Activated naive CD4-positive, alpha-beta T cell treated with anti-CD3 and anti-CD28 coated beads, Interleukin-2, amount 10 ng/mL, durations not matched to agents 7 days and 5 days (primary cell): Measurements from ENCODE around the gene LRSAM1.

ENCODE experiments used
- CTCF ChIA-PET: fragments of 350-600 bp; sonication (Branson Sonifier 250); formaldehyde crosslinking; loops from one replicate; lab custom pipeline; 2021; ENCODE audit warnings: antibody characterized with exemption; lab: Charles Lee
- DNase-seq: peaks from one replicate; pipeline ENCODE4 v3.0.0-alpha.2; 2020
- H3K27ac Mint-ChIP-seq: one replicate; pipeline ENCODE4 v1.8.0; 2021; ENCODE audit warnings: mild to moderate bottlenecking, moderate library complexity, mixed read lengths
- H3K27me3 Mint-ChIP-seq: one replicate; pipeline ENCODE4 v1.8.0; 2021; ENCODE audit warnings: mild to moderate bottlenecking, mixed read lengths
- H3K36me3 Mint-ChIP-seq: one replicate; pipeline ENCODE4 v1.8.0; 2021; ENCODE audit warnings: mixed read lengths
- H3K4me1 Mint-ChIP-seq: one replicate; pipeline ENCODE4 v1.8.0; 2021; ENCODE audit warnings: mixed read lengths
- H3K4me3 Mint-ChIP-seq: one replicate; pipeline ENCODE4 v1.8.0; 2021; ENCODE audit warnings: mild to moderate bottlenecking, moderate library complexity, mixed read lengths
- H3K9me3 Mint-ChIP-seq: one replicate; pipeline ENCODE4 v1.8.0; 2021; ENCODE audit warnings: mixed read lengths

Gene LRSAM1

GRCh38 chr9:127450830-127451607, at the start of gene LRSAM1, which contains the start of gene RPL12:
Gene LRSAM1, plus strand, starts transcription at chr9:127451510. Its CDS starts 3,018 bp downstream, at chr9:127454528.
Gene RPL12, minus strand, starts transcription at chr9:127451406. Its CDS starts 89 bp downstream, at chr9:127451317.
- CTCF ChIA-PET = interaction anchor here (1.0 to 1.2 kb wide), 3 partner anchors 27 to 236 kb away, joined by 3 to 4 read pairs (median 4); partner anchors contain the start of genes SLC2A8 and ZNF79
- DNase-seq = peak; percentile 98
- H3K9me3 Mint-ChIP-seq = peaks cover 9% of the 10 kb centered on the region
- peaks cover 50% of the 10 kb centered on the region for H3K4me1 Mint-ChIP-seq
- peaks cover 57% of the 10 kb centered on the region for H3K36me3 Mint-ChIP-seq
- peaks cover 4% of the 10 kb centered on the region for H3K27me3 Mint-ChIP-seq
- peak within 1 kb of the TSS; percentile 94 for H3K4me3 Mint-ChIP-seq
- peak within 1 kb of the TSS; percentile 97 for H3K27ac Mint-ChIP-seq

GRCh38 chr9:127402401-127403090, 48.8 kb upstream of the LRSAM1 start:
- no peak overlapping the region for H3K27ac Mint-ChIP-seq
- H3K27me3 Mint-ChIP-seq = peaks cover 87% of the 10 kb centered on the region
- no peak overlapping the region for H3K4me3 Mint-ChIP-seq
- no peak for DNase-seq
- no peaks in the 10 kb centered on the region for H3K9me3 Mint-ChIP-seq
- no peaks in the 10 kb centered on the region for H3K36me3 Mint-ChIP-seq
- CTCF ChIA-PET = no interaction called here
- H3K4me1 Mint-ChIP-seq = peaks cover 7% of the 10 kb centered on the region

GRCh38 chr9:127403507-127404192, 47.7 kb upstream of the LRSAM1 start:
- H3K36me3 Mint-ChIP-seq = no peaks in the 10 kb centered on the region
- H3K9me3 Mint-ChIP-seq = no peaks in the 10 kb centered on the region
- H3K27ac Mint-ChIP-seq = no peak overlapping the region
- no peaks in the 10 kb centered on the region for H3K4me1 Mint-ChIP-seq
- DNase-seq = no peak
- peaks cover 84% of the 10 kb centered on the region for H3K27me3 Mint-ChIP-seq
- CTCF ChIA-PET = no interaction called here
- no peak overlapping the region for H3K4me3 Mint-ChIP-seq

- no peak overlapping the region for H3K27ac Mint-ChIP-seq
- no peak overlapping the region for H3K4me3 Mint-ChIP-seq
- H3K36me3 Mint-ChIP-seq = no peaks in the 10 kb centered on the region
- no peaks in the 10 kb centered on the region for H3K9me3 Mint-ChIP-seq
- DNase-seq = no peak
- H3K4me1 Mint-ChIP-seq = no peaks in the 10 kb centered on the region
- CTCF ChIA-PET = no interaction called here
- peaks cover 76% of the 10 kb centered on the region for H3K27me3 Mint-ChIP-seq
These were observed 46.7 kb upstream of the LRSAM1 start for GRCh38 chr9:127404631-127405030.

GRCh38 chr9:127405344-127406125, 45.8 kb upstream of the LRSAM1 start:
- Mint-ChIP-seq H3K27ac (no peak overlapping the region), H3K27me3 (peaks cover 73% of the 10 kb centered on the region)

GRCh38 chr9:127406799-127407491, 44.4 kb upstream of the LRSAM1 start:
- Mint-ChIP-seq H3K4me1 (no peaks in the 10 kb centered on the region), H3K36me3 (no peaks in the 10 kb centered on the region), H3K4me3 (no peak overlapping the region), H3K27ac (no peak overlapping the region), H3K9me3 (no peaks in the 10 kb centered on the region), H3K27me3 (peaks cover 71% of the 10 kb centered on the region)
- no peak for DNase-seq
- CTCF ChIA-PET = interaction anchor here (2.5 kb wide), 1 partner anchor 8 kb away, joined by 7 read pairs; no protein-coding TSS in a partner anchor

More at GRCh38 chr9:127405344-127406125, 45.8 kb upstream of the LRSAM1 start:
- CTCF ChIA-PET = interaction anchor here (2.5 kb wide), 1 partner anchor 7 kb away, joined by 7 read pairs; no protein-coding TSS in a partner anchor
- Mint-ChIP-seq H3K36me3 (no peaks in the 10 kb centered on the region), H3K4me1 (no peaks in the 10 kb centered on the region), H3K4me3 (no peak overlapping the region), H3K9me3 (no peaks in the 10 kb centered on the region)
- no peak for DNase-seq

GRCh38 chr9:127407492-127407843, 43.8 kb upstream of the LRSAM1 start:
- CTCF ChIA-PET = interaction anchor here (2.5 kb wide), 1 partner anchor 9 kb away, joined by 7 read pairs; no protein-coding TSS in a partner anchor
- H3K27ac Mint-ChIP-seq = no peak overlapping the region
- peaks cover 71% of the 10 kb centered on the region for H3K27me3 Mint-ChIP-seq

GRCh38 chr9:127411122-127411521, 40.2 kb upstream of the LRSAM1 start:
- Mint-ChIP-seq H3K36me3 (no peaks in the 10 kb centered on the region), H3K27me3 (peaks cover 68% of the 10 kb centered on the region), H3K4me3 (no peak overlapping the region), H3K4me1 (no peaks in the 10 kb centered on the region), H3K9me3 (no peaks in the 10 kb centered on the region), H3K27ac (no peak overlapping the region)
- no peak for DNase-seq
- CTCF ChIA-PET = no interaction called here

More at GRCh38 chr9:127407492-127407843, 43.8 kb upstream of the LRSAM1 start:
- no peaks in the 10 kb centered on the region for H3K4me1 Mint-ChIP-seq
- no peak for DNase-seq
- no peak overlapping the region for H3K4me3 Mint-ChIP-seq
- no peaks in the 10 kb centered on the region for H3K9me3 Mint-ChIP-seq
- no peaks in the 10 kb centered on the region for H3K36me3 Mint-ChIP-seq

GRCh38 chr9:127415141-127415540, 36.2 kb upstream of the LRSAM1 start:
- CTCF ChIA-PET = interaction anchor here (1.2 kb wide), 1 partner anchor 200 kb away, joined by 4 read pairs; no protein-coding TSS in a partner anchor
- Mint-ChIP-seq H3K4me3 (no peak overlapping the region), H3K36me3 (no peaks in the 10 kb centered on the region), H3K9me3 (no peaks in the 10 kb centered on the region), H3K4me1 (peaks cover 10% of the 10 kb centered on the region), H3K27me3 (peaks cover 62% of the 10 kb centered on the region), H3K27ac (no peak overlapping the region)
- DNase-seq = no peak

- Mint-ChIP-seq H3K36me3 (no peaks in the 10 kb centered on the region), H3K27ac (no peak overlapping the region), H3K4me3 (no peak overlapping the region), H3K27me3 (peaks cover 57% of the 10 kb centered on the region), H3K4me1 (peaks cover 10% of the 10 kb centered on the region), H3K9me3 (no peaks in the 10 kb centered on the region)
- DNase-seq = no peak
- CTCF ChIA-PET = interaction anchor here (1.2 kb wide), 1 partner anchor 201 kb away, joined by 4 read pairs; no protein-coding TSS in a partner anchor
These were observed 35.7 kb upstream of the LRSAM1 start for GRCh38 chr9:127415657-127416056.

GRCh38 chr9:127417131-127418036, 33.9 kb upstream of the LRSAM1 start:
- DNase-seq = no peak
- Mint-ChIP-seq H3K4me1 (peaks cover 10% of the 10 kb centered on the region), H3K36me3 (no peaks in the 10 kb centered on the region), H3K4me3 (peak overlapping the region; percentile 26), H3K27me3 (peaks cover 42% of the 10 kb centered on the region), H3K27ac (no peak overlapping the region), H3K9me3 (no peaks in the 10 kb centered on the region)
- CTCF ChIA-PET = interaction anchor here (0.9 to 1.7 kb wide), 4 partner anchors 18 to 108 kb away, joined by 3 to 4 read pairs (median 3); no protein-coding TSS in a partner anchor

GRCh38 chr9:127418037-127418471, 33.3 kb upstream of the LRSAM1 start:
- H3K27me3 Mint-ChIP-seq = peaks cover 37% of the 10 kb centered on the region
- H3K9me3 Mint-ChIP-seq = no peaks in the 10 kb centered on the region
- DNase-seq = peak; percentile 70
- no peak overlapping the region for H3K4me3 Mint-ChIP-seq
- no peaks in the 10 kb centered on the region for H3K36me3 Mint-ChIP-seq
- H3K4me1 Mint-ChIP-seq = peaks cover 14% of the 10 kb centered on the region
- H3K27ac Mint-ChIP-seq = no peak overlapping the region
- CTCF ChIA-PET = interaction anchor here (0.8 to 1.7 kb wide), 4 partner anchors 25 to 203 kb away, joined by 3 to 4 read pairs (median 3); no protein-coding TSS in a partner anchor
